Tibial nerve (tissue), 4 donors: Measurements from ENCODE around the gene KLF13. TPM values are rescaled to one million over a fixed set of nuclear protein-coding genes. Genes with fewer than 3 reads are reported as not detected.

Experiments used
- DNase-seq, 2 donors: peaks; one replicate each; pipeline ENCODE4 v3.0.0-alpha.2; 2019; ENCODE audit warnings: low spot score in 2 of 2
- H3K27ac ChIP-seq, 4 donors: fragments of 200-600 bp; sonication (generic) in 3 of 4; one replicate each; pipeline ENCODE4 v1.5.1; 2017 to 2019; ENCODE audit warnings: mild to moderate bottlenecking in 1 of 4
- H3K27me3 ChIP-seq, 2 donors: fragments of 200-600 bp; sonication (generic) in 1 of 2; one replicate each; pipeline versions ENCODE4 v1.5.1 to v1.6.0; 2017 to 2019
- H3K36me3 ChIP-seq, 3 donors: fragments of 200-600 bp; sonication (generic); one replicate each; pipeline ENCODE4 v1.5.1; 2018 to 2019
- H3K4me1 ChIP-seq, 4 donors: fragments of 200-600 bp; sonication (generic) in 3 of 4; one replicate each; pipeline ENCODE4 v1.5.1; 2017 to 2019
- H3K4me3 ChIP-seq, 4 donors: fragments of 200-600 bp; sonication (generic) in 3 of 4; one replicate each; pipeline ENCODE4 v1.5.1; 2017 to 2019; ENCODE audit warnings: mild to moderate bottlenecking in 1 of 4, moderate library complexity in 1 of 4
- H3K9me3 ChIP-seq, 4 donors: fragments of 200-600 bp; sonication (generic) in 3 of 4; one replicate each; pipeline ENCODE4 v1.5.1; 2017 to 2019
- CTCF ChIP-seq, 5 experiments: fragments of 200-600 bp in 3 of 5; fragments of 450-650 bp in 2 of 5; sonication (generic) in 3 of 5; IDR thresholded peaks; one replicate each; pipeline ENCODE4 v1.5.1; 2016 to 2019; ENCODE audit warnings: antibody characterized with exemption in 5 of 5, mild to moderate bottlenecking in 3 of 5, moderate library complexity in 2 of 5
- EP300 ChIP-seq, 2 donors: sonication (generic); formaldehyde crosslinking; IDR thresholded peaks; one replicate each; pipeline ENCODE4 v1.6.1; 2017; ENCODE audit warnings: antibody characterized with exemption in 2 of 2, mild to moderate bottlenecking in 1 of 2
- POLR2A ChIP-seq, 2 donors: fragments of 450-650 bp; IDR thresholded peaks; one replicate each; pipeline ENCODE4 v1.6.1; 2017; ENCODE audit warnings: antibody characterized with exemption in 2 of 2, mild to moderate bottlenecking in 2 of 2, moderate library complexity in 2 of 2
- WGBS, 2 donors: methylation state at CpG; one replicate each; pipeline ENCODE4 v1.1.5; 2018; 5-methylcytosine and 5-hydroxymethylcytosine counted together
- total RNA-seq, 4 donors: library from RNA; depleted of rRNA; stranded (reverse); fragments of >200 nt; gene quantifications; one replicate each; pipeline ENCODE4 v1.1.0, GENCODE V29; 2016

The KLF13 gene
- total RNA-seq, 4 donors from 2014 or later = 61.2 to 77.9 (median 75.1) TPM

DNA sequence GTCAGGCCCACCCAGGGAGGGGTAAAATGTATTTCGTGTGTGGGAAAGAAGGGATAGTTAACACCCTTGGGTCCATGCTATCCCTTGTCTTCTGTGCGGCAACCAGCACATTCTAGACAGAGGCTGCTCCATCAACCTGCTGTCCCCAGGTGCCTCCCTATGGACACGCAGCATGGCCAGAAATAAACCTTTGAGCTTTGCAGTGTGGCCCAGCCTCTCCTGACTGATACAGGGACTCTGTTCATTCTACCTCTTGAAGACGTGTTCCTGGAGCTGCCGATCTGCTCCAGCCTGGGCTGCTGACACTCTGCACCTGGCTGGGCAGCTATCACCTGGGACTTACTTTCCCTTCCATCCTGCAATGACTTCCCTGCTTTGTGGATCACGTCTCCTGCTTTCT lies 4.1 kb upstream of the KLF13 start:
- no peak for TF ChIP-seq CTCF (IDR thresholded peaks at IDR 0.05)
- TF ChIP-seq POLR2A (IDR thresholded peaks at IDR 0.05) = no peak
- TF ChIP-seq EP300 (IDR thresholded peaks at IDR 0.05) = no peak
- WGBS, 2 donors = 83 to 84% methylated on average over 6 of the region's 6 CpGs
- Histone ChIP-seq H3K27ac (no peak overlapping the region), H3K4me1 (peaks cover 0 to 17% (median 9%) of the 10 kb centered on the region in 4 donors), H3K9me3 (no peaks in the 10 kb centered on the region), H3K36me3 (no peaks in the 10 kb centered on the region), H3K27me3 (no peaks in the 10 kb centered on the region), H3K4me3 (no peak overlapping the region)
- no peak for DNase-seq

- Histone ChIP-seq H3K27me3 (no peaks in the 10 kb centered on the region), H3K27ac (peak overlapping the region in 1 of 4 donors; percentile 100), H3K9me3 (no peaks in the 10 kb centered on the region), H3K4me3 (no peak overlapping the region), H3K36me3 (no peaks in the 10 kb centered on the region), H3K4me1 (peaks cover 0 to 14% (median 9%) of the 10 kb centered on the region in 4 donors)
- TF ChIP-seq CTCF (IDR thresholded peaks at IDR 0.05) (no peak), POLR2A (IDR thresholded peaks at IDR 0.05) (no peak), EP300 (IDR thresholded peaks at IDR 0.05) (no peak)
- DNase-seq = no peak
- WGBS, 2 donors = 74 to 78% methylated on average over 3 of the region's 3 CpGs
Measured at GRCh38 chr15:31323627-31324026, 3.0 kb upstream of the KLF13 start.

- 72 to 77% methylated on average over 5 of the region's 5 CpGs for WGBS, 2 donors
- TF ChIP-seq POLR2A (IDR thresholded peaks at IDR 0.05) (no peak), EP300 (IDR thresholded peaks at IDR 0.05) (no peak), CTCF (IDR thresholded peaks at IDR 0.05) (no peak)
- peak overlapping the region in 2 of 4 donors; percentile 100 for H3K27ac ChIP-seq
Measured at GRCh38 chr15:31324186-31324585, 2.4 kb upstream of the KLF13 start.

GRCh38 chr15:31324806-31325594 lies 1.6 kb upstream of the KLF13 start:
- H3K4me1 ChIP-seq = peaks cover 0 to 28% (median 19%) of the 10 kb centered on the region in 4 donors
- no peak for TF ChIP-seq EP300 (IDR thresholded peaks at IDR 0.05)
- TF ChIP-seq CTCF (IDR thresholded peaks at IDR 0.05) = no peak
- TF ChIP-seq POLR2A (IDR thresholded peaks at IDR 0.05) = no peak
- WGBS, 2 donors = 55 to 57% methylated on average over 23 of the region's 23 CpGs
- no peaks in the 10 kb centered on the region for H3K36me3 ChIP-seq
- peak overlapping the region; percentile 61 to 97 (median 80) for H3K4me3 ChIP-seq
- no peaks in the 10 kb centered on the region for H3K27me3 ChIP-seq
- no peak for DNase-seq
- H3K9me3 ChIP-seq = no peaks in the 10 kb centered on the region
- H3K27ac ChIP-seq = peak overlapping the region; percentile 92 to 100 (median 100)

More at GRCh38 chr15:31324186-31324585, 2.4 kb upstream of the KLF13 start:
- Histone ChIP-seq H3K36me3 (no peaks in the 10 kb centered on the region), H3K4me3 (no peak overlapping the region), H3K4me1 (peaks cover 0 to 19% (median 11%) of the 10 kb centered on the region in 4 donors), H3K9me3 (no peaks in the 10 kb centered on the region), H3K27me3 (no peaks in the 10 kb centered on the region)
- DNase-seq = no peak

DNA sequence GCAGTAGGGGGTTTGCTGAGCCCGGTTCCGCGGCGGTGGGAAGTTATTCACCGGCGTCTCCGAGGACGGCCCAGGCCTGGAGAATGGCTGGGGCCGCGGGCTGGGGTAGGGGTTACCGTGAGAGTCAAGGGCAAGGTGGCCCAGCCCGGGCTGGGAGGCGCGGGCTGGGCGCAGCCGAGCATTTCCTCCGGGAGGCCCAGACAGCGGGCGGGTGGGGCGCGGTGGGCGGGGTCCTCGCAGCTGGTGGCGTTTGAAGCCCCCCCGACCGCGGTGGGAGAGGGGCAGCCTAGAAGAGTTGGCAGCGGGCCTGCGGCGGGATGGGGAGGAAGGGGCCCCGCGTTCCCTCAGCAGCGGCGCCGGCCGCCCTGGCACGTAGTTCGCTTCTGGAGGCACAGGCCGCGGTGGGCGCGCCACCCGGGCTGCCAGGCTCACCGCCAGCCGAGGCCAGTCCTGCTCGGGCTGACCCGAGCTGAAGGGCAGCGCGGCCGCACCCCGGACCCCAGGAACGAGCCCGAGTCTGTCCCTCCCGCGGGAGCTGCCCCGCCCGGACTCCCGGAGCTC lies 960 bp upstream of the KLF13 start:
- 0% methylated on average over 22 to 35 of the region's 58 CpGs for WGBS, 2 donors
- peak; percentile 69 to 70 for DNase-seq
- H3K9me3 ChIP-seq = no peaks in the 10 kb centered on the region
- peak overlapping the region; percentile 92 to 100 (median 100) for H3K27ac ChIP-seq
- H3K36me3 ChIP-seq = no peaks in the 10 kb centered on the region
- H3K4me3 ChIP-seq = peak overlapping the region; percentile 61 to 97 (median 80)
- peaks cover 0 to 34% (median 25%) of the 10 kb centered on the region in 4 donors for H3K4me1 ChIP-seq
- TF ChIP-seq CTCF (IDR thresholded peaks at IDR 0.05) = no peak
- TF ChIP-seq EP300 (IDR thresholded peaks at IDR 0.05) = no peak
- no peak for TF ChIP-seq POLR2A (IDR thresholded peaks at IDR 0.05)
- no peaks in the 10 kb centered on the region for H3K27me3 ChIP-seq
